ENCODE measurements around the gene SNRPF.

DNA sequence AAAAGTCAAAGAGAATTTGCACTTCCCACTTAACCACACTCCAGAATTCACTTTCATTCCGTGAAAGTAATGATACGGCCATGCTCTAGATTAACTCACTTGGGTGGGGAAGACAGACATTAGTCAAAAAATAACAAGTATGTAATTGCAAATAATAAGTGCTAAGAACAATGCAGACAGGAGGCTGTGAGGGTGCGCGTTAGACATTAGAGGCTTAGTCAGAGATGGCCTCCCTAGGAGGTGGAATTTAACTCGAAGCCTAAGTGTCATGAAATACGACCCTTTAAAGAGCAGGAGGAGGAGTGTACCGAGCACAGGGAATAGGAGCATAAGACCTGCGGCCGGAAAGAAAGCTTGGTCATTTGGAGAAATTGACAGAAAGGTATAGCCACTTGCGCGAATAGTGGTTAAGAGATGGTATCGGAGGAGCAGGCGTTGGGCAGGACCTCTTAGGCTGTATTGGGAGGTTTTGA, 628 bp downstream of the SNRPF start:
- TF ChIP-seq POLR2A (IDR thresholded peaks at IDR 0.05) (no peak), CTCF (IDR thresholded peaks at IDR 0.05) (no peak)
